K562 (cell line): Measurements from ENCODE around the gene RRAS. TPM values are rescaled to one million over a fixed set of nuclear protein-coding genes. Genes with fewer than 3 reads are reported as not detected.

ENCODE experiments used
- FOXM1 ChIP-seq, 2 experiments: fragments of 450-650 bp in 1 of 2; sonication (generic) in 1 of 2; formaldehyde crosslinking in 1 of 2; IDR thresholded peaks; 2 replicates each; pipeline versions ENCODE4 v1.6.1 to v1.9.0; 2017 to 2022; ENCODE audit warnings: low read depth in 2 of 2, mild to moderate bottlenecking in 2 of 2, missing genetic modification reagents in 1 of 2, moderate library complexity in 1 of 2
- GTF2F1 ChIP-seq: IDR thresholded peaks from 2 replicates; pipeline ENCODE4 v1.6.1; 2011; ENCODE audit warnings: low read depth, low read length, improper control_type of control experiment
- NFIC ChIP-seq: fragments of 450-650 bp; IDR thresholded peaks from 2 replicates; pipeline ENCODE4 v1.6.1; 2017; ENCODE audit warnings: mild to moderate bottlenecking, inconsistent platforms
- POLR2A ChIP-seq: fragments of 450-650 bp; conservative IDR thresholded peaks from 2 replicates; pipeline ENCODE4 v1.6.1; 2016
- RBM22 ChIP-seq: fragments of 200-400 bp; formaldehyde crosslinking; IDR thresholded peaks from 2 replicates; pipeline ENCODE4 v1.6.1; 2018; ENCODE audit warnings: low read length, low read depth; ENCODE audit not compliant: poor library complexity, severe bottlenecking
- SP1 ChIP-seq: sonication (generic); formaldehyde crosslinking; IDR thresholded peaks from 2 replicates; pipeline ENCODE4 v1.8.1; 2022; ENCODE audit warnings: mild to moderate bottlenecking, missing genetic modification reagents
- TBP ChIP-seq: optimal IDR thresholded peaks from 2 replicates; pipeline ENCODE3; 2011; ENCODE audit warnings: low read depth, low read length, improper control_type of control experiment
- U2AF2 ChIP-seq: fragments of 200-400 bp; formaldehyde crosslinking; optimal IDR thresholded peaks from 2 replicates; pipeline ENCODE3; 2017; ENCODE audit warnings: low read depth, mild to moderate bottlenecking, low read length
- polyA plus RNA-seq, 8 experiments: library from polyadenylated mRNA; depleted of rRNA in 4 of 8; stranded (reverse) in 5 of 8; unstranded in 3 of 8; fragments of >200 nt; fragmentation: Nextera tagmentation in 2 of 8; fragmentation: Illumina TruSeq in 1 of 8; extraction: Ambion mirVana in 2 of 8; extraction: Trizol in 1 of 8; gene quantifications; 2 replicates each; pipeline versions ENCODE4 v1.2.1 to v1.2.3, GENCODE V29; 2011 to 2014; ENCODE audit warnings: inconsistent platforms in 1 of 8, missing spikeins in 1 of 8
- total RNA-seq, 7 experiments: library from RNA; depleted of rRNA in 6 of 7; stranded (reverse); fragments of >200 nt in 6 of 7; fragmentation: Illumina TruSeq in 2 of 7; extraction: Trizol in 2 of 7; gene quantifications; 2 replicates each; pipeline versions ENCODE4 v1.2.1 to v1.2.3, GENCODE V29; 2011 to 2021; ENCODE audit warnings: low replicate concordance in 1 of 7
- TF ChIP-seq, protein P1 (sequence below): fragments of 250-450 bp; sonication (Bioruptor Pico); IDR thresholded peaks from 2 replicates; pipeline ENCODE4 v1.5.0; 2020; ENCODE audit warnings: mild to moderate bottlenecking, borderline replicate concordance
- TF ChIP-seq, protein P2 (sequence below): fragments of 250-450 bp; sonication (Bioruptor Pico); IDR thresholded peaks from 2 replicates; pipeline ENCODE4 v1.5.0; 2021; ENCODE audit warnings: mild to moderate bottlenecking, moderate library complexity
- TF ChIP-seq, protein P3 (sequence below): sonication (generic); formaldehyde crosslinking; IDR thresholded peaks from 2 replicates; pipeline ENCODE4 v1.8.0; 2022; ENCODE audit warnings: mild to moderate bottlenecking, missing genetic modification reagents

RRAS gene
- total and polyA plus RNA-seq, 9 of the 15 experiments (the other 6 are each of a cell fraction or from before 2014, with no cell fraction given) = 0.70 to 17.3 (median 8.2) TPM

DNA sequence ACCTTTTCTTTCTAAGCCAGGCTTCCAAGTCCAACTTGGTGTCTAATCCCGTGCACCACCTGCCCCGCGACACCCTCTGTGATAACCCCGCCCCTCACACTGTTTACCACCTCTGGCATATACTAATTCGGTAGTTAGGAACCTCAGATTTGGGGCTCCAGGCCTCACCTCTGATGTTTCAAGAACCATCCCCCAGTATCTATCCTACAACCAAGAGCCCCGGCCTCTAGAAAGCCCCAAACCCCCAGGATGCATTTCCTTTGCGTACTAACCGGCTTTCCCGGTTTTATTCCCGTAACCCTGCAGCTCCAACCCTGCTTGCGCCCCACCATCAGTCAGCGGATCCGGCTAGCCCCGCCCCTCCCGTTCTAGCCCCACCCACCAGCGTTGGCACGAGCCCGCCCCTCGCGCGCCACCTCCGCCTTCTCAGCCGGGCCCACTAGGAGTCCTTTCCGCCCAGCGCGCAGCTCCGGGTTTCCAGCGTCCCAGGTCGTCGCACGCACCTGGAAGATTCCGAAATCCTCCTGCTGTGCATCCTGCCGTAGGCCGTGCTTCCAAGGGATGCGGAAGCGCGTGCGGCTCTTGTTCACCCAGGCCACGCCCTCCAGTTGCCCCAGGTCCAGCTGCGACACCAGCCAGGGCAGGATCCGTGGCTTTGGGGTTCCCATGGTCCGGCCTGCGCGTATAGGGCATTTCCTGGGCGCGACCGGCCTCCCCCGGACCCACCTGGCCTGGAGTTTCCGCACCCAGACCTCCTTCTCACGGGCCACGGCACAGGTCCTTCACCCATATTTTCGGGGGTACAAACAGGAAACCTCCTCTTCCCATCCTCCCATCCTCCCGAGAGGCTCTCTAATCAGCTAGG, 24.5 kb upstream of the RRAS start (continued):
- TF ChIP-seq, protein P1, sequence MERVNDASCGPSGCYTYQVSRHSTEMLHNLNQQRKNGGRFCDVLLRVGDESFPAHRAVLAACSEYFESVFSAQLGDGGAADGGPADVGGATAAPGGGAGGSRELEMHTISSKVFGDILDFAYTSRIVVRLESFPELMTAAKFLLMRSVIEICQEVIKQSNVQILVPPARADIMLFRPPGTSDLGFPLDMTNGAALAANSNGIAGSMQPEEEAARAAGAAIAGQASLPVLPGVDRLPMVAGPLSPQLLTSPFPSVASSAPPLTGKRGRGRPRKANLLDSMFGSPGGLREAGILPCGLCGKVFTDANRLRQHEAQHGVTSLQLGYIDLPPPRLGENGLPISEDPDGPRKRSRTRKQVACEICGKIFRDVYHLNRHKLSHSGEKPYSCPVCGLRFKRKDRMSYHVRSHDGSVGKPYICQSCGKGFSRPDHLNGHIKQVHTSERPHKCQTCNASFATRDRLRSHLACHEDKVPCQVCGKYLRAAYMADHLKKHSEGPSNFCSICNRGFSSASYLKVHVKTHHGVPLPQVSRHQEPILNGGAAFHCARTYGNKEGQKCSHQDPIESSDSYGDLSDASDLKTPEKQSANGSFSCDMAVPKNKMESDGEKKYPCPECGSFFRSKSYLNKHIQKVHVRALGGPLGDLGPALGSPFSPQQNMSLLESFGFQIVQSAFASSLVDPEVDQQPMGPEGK = no peak
- peak; percentile 66 for TF ChIP-seq POLR2A
- no peak for TF ChIP-seq U2AF2
- peak; percentile 46 for TF ChIP-seq TBP
- TF ChIP-seq, protein P2, sequence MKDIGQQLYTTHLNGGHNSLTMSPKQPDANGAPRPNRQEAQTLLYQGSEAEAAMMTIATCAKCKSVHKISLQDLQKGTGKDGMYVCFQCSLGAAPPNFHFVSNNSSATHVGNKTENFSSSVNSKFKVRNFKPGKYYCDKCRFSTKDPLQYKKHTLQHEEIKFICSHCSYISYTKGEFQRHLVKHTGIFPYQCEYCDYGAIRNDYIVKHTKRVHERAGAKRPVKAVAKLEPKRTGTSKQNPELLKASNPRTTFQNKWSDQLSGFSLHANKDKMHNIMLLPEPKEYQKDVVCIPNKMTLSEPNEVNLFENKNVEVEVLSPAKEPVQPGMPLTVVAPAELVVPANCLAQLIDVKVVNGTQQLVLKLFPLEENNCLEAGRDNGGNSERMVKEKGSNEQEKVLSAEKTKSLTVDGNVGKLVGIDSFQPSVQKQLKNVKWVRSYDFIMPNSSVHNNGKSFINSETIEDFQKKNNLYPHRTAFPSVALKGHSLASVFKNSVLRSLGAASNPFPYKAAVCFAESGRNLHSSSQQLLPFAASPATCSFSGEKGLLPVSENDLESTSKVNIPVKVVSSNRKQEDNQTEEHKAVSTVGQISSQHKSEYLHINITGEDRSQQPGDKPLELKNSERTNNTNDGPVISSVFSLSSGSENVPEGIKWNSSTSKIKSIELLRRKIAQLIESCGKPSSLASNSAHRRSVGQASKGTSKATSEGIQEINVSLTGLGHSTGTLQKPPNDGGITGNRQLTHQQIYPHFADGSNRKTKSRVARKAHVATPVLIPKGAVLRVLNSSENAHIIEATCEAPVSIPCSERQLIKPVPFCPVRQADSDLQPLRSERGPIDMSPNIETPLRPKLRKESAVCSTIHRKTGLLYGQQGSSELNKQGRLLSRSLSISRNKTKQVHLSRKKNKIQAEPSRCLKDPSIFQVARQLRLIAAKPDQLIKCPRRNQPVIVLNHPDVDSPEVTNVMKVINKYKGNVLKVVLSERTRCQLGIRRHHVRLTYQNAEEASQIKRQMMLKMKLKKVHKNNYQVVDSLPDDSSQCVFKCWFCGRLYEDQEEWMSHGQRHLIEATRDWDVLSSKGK = no peak
- TF ChIP-seq, protein P3, sequence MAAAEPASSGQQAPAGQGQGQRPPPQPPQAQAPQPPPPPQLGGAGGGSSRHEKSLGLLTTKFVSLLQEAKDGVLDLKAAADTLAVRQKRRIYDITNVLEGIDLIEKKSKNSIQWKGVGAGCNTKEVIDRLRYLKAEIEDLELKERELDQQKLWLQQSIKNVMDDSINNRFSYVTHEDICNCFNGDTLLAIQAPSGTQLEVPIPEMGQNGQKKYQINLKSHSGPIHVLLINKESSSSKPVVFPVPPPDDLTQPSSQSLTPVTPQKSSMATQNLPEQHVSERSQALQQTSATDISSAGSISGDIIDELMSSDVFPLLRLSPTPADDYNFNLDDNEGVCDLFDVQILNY (CRISPR knock-in tag) = no peak
- no peak for TF ChIP-seq FOXM1 (IDR thresholded peaks at IDR 0.05; ENCODE audit: low read depth)
- 0 out of 2 replicates have a peak, but pooled peaks have one; percentile 31 for TF ChIP-seq FOXM1 (CRISPR knock-in tag; IDR thresholded peaks at IDR 0.05; ENCODE audit: low read depth)
- peak; percentile 2; the same call in 1 of the 2 replicates for TF ChIP-seq NFIC
- no peak for TF ChIP-seq GTF2F1
- TF ChIP-seq RBM22 = peak; percentile 60
- peak; percentile 83 for TF ChIP-seq SP1 (CRISPR knock-in tag)
